Measurements from ENCODE around the gene LGALS3.
"Not testable (repeated sequence)": the region's sequence is repeated elsewhere in the genome, so short reads cannot be mapped to it uniquely, and the experiment has no call there.

Gene LGALS3

GRCh38 chr14:55129086-55129427 lies at the start of gene LGALS3:
LGALS3 (plus strand) TSS chr14:55129252; CDS start chr14:55137374, 8,122 bp downstream.
- no peak for DNase-seq

- not testable (repeated sequence) for DNase-seq
Measured at GRCh38 chr14:55079961-55080360, 49.1 kb upstream of the LGALS3 start.

GRCh38 chr14:55084401-55085059 lies 44.5 kb upstream of the LGALS3 start:
- no peak for DNase-seq

GRCh38 chr14:55085060-55085660 lies 43.9 kb upstream of the LGALS3 start:
- DNase-seq, result no peak

GRCh38 chr14:55086938-55087337 lies 42.1 kb upstream of the LGALS3 start:
- DNase-seq, result no peak

- no peak for DNase-seq
Measured at GRCh38 chr14:55088356-55088755, 40.7 kb upstream of the LGALS3 start.

GRCh38 chr14:55092341-55092740 lies 36.7 kb upstream of the LGALS3 start:
- DNase-seq, result no peak

GRCh38 chr14:55094292-55095157 lies 34.5 kb upstream of the LGALS3 start:
- no peak for DNase-seq

- no peak for DNase-seq
Measured at GRCh38 chr14:55097881-55098560, 31.0 kb upstream of the LGALS3 start.

- DNase-seq, result no peak
Measured at GRCh38 chr14:55098561-55098898, 30.5 kb upstream of the LGALS3 start.

- no peak for DNase-seq
Measured at GRCh38 chr14:55099756-55100155, 29.3 kb upstream of the LGALS3 start.

GRCh38 chr14:55101698-55102097 lies 27.4 kb upstream of the LGALS3 start:
- DNase-seq, result no peak

- DNase-seq, result no peak
Measured at GRCh38 chr14:55102141-55102621, 26.9 kb upstream of the LGALS3 start.

- peak; percentile 19 for DNase-seq
Measured at GRCh38 chr14:55103005-55103640, 25.9 kb upstream of the LGALS3 start.

GRCh38 chr14:55103971-55104954 lies 24.8 kb upstream of the LGALS3 start:
- no peak for DNase-seq

- DNase-seq, result no peak
Measured at GRCh38 chr14:55105991-55106390, 23.1 kb upstream of the LGALS3 start.

- no peak for DNase-seq
Measured at GRCh38 chr14:55107766-55108554, 21.1 kb upstream of the LGALS3 start.

- no peak for DNase-seq
Measured at GRCh38 chr14:55109836-55110235, 19.2 kb upstream of the LGALS3 start.

GRCh38 chr14:55111122-55111708 lies 17.8 kb upstream of the LGALS3 start:
- DNase-seq, result no peak

GRCh38 chr14:55114720-55115119 lies 14.3 kb upstream of the LGALS3 start:
- DNase-seq, result no peak
